ENCODE measurements around the gene ACER2.

The ACER2 gene

DNA sequence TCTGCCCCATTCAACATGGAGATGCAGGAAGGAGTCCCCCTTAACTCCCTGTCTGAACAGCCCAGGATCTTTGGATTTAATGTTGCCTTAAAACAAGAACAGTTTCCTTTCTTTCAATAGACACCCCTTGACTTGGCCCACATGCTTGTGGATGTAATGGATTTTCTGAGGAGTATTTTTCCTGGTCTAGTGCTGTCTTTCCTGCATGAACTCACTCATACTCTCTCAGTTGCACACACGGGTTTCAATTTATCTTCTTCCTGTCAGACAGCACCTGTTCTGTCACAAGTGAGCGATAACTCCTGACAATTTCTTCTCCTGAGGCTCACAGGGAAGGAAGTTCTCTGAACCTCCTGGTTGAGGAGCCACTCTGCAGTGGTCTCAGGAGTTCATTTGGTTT lies 85.1 kb downstream of the ACER2 start:
- TF ChIP-seq CTCF (IDR thresholded peaks at IDR 0.05; ENCODE audit: low read depth, low read length) = no peak
- no peak for DNase-seq
- H3K36me3 ChIP-seq = no peaks in the 10 kb centered on the region
- peaks cover 3% of the 10 kb centered on the region; the same call in 1 of the 2 replicates for H3K27me3 ChIP-seq
- H3K9me3 ChIP-seq = no peaks in the 10 kb centered on the region
- H3K4me3 ChIP-seq (ENCODE audit: low read depth, low read length) = peak overlapping the region; percentile 40
- H3K4me1 ChIP-seq = no peaks in the 10 kb centered on the region

DNA sequence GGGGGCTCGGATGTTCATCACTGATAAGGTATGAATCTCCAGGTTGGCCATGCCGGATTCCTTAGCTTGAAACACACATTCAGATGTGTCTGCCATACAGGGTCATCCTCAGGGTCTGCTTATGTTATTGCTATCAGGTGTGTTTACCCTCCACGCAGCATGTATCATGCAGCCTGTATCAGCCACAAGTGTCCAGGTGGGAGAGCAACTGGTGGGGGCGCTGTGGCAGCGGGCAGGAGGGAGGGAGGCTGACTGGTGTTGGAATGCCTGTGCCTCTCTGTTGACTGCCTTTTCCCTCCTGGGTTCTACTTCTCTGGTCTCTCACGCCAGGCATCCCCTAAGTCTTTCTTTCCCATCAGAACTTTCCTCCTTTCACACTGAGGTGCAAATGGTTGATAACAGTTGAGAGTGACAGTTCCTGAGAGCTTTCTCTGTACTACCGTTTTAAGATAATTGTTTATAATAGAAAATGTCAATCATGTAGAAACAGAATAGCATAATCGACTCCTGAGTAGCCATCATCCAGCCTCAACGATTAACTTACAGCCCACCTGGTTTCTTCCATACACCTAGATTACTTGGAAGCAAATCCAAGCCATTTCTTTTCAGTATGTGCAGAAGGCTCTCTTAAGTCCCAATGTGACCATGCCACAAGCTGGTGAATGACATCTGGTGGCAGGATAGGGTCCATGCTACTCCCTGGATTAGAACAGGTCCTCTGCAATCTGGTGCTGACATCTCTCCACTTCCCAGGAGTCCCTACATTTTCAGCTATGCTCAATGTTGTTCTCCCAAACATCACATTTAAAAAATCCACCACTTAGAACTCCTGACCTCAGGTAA lies 86.6 kb downstream of the ACER2 start:
- no peaks in the 10 kb centered on the region; the same call in 1 of the 2 replicates for H3K27me3 ChIP-seq
- no peak overlapping the region for H3K4me3 ChIP-seq (ENCODE audit: low read depth, low read length)
- TF ChIP-seq CTCF (IDR thresholded peaks at IDR 0.05; ENCODE audit: low read depth, low read length) = 0 out of 2 replicates have a peak, but pooled peaks have one; percentile 1
- H3K4me1 ChIP-seq = no peaks in the 10 kb centered on the region
- no peak for DNase-seq
- no peaks in the 10 kb centered on the region for H3K9me3 ChIP-seq
- H3K36me3 ChIP-seq = no peaks in the 10 kb centered on the region

- Histone ChIP-seq H3K9me3 (no peaks in the 10 kb centered on the region), H3K27me3 (no peaks in the 10 kb centered on the region; the same call in 1 of the 2 replicates)
- no peak for DNase-seq
Observed at GRCh38 chr9:19496321-19497050, 87.7 kb downstream of the ACER2 start.

GRCh38 chr9:19497276-19497675 lies 88.5 kb downstream of the ACER2 start:
- no peaks in the 10 kb centered on the region for H3K4me1 ChIP-seq
- DNase-seq = no peak
- H3K9me3 ChIP-seq = no peaks in the 10 kb centered on the region
- H3K27me3 ChIP-seq = peaks cover under 1% of the 10 kb centered on the region; the same call in 1 of the 2 replicates
- no peaks in the 10 kb centered on the region for H3K36me3 ChIP-seq
- no peak overlapping the region for H3K4me3 ChIP-seq (ENCODE audit: low read depth, low read length)
- TF ChIP-seq CTCF (IDR thresholded peaks at IDR 0.05; ENCODE audit: low read depth, low read length) = no peak

More at GRCh38 chr9:19496321-19497050, 87.7 kb downstream of the ACER2 start:
- Histone ChIP-seq H3K4me1 (no peaks in the 10 kb centered on the region), H3K36me3 (no peaks in the 10 kb centered on the region), H3K4me3 (ENCODE audit: low read depth, low read length) (no peak overlapping the region)
- no peak for TF ChIP-seq CTCF (IDR thresholded peaks at IDR 0.05; ENCODE audit: low read depth, low read length)

DNA sequence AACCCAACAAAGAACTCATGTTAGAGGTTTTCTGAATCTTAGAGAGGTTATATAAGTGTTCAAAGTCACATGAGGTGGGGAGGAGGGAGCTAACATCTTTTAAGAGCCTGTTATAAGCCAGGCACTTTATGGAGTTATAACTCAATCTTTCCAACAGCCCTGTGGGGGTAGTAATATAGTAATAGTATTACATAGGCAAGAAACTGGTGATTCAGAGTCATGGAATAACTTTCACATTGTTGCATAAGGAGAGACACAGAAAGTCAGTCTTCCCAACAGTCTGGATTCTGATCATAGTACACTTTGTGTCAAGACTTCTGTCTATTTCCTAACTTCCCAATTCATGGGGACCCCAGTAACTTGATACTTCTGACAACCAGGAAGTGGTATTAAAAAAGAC lies 89.2 kb downstream of the ACER2 start:
- Histone ChIP-seq H3K27me3 (peaks cover 8% of the 10 kb centered on the region; the same call in 1 of the 2 replicates), H3K4me3 (ENCODE audit: low read depth, low read length) (no peak overlapping the region), H3K4me1 (no peaks in the 10 kb centered on the region), H3K36me3 (no peaks in the 10 kb centered on the region), H3K9me3 (no peaks in the 10 kb centered on the region)
- TF ChIP-seq CTCF (IDR thresholded peaks at IDR 0.05; ENCODE audit: low read depth, low read length) = no peak
- DNase-seq = no peak
